ENCODE measurements around the gene ZNF618.

ZNF618 gene

GRCh38 chr9:113913426-113914195 lies 37.5 kb downstream of the ZNF618 start:
- no peak for DNase-seq

- DNase-seq = no peak
Observed at GRCh38 chr9:113914517-113914916, 38.4 kb downstream of the ZNF618 start.

- DNase-seq = no peak
Observed at GRCh38 chr9:113915817-113916434, 39.8 kb downstream of the ZNF618 start.

- DNase-seq = no peak
Observed at GRCh38 chr9:113916931-113917330, 40.8 kb downstream of the ZNF618 start.

- no peak for DNase-seq
Observed at GRCh38 chr9:113918697-113919350, 42.7 kb downstream of the ZNF618 start.

GRCh38 chr9:113919382-113919781 lies 43.3 kb downstream of the ZNF618 start:
- DNase-seq = no peak

- DNase-seq = no peak
Observed at GRCh38 chr9:113919871-113920270, 43.8 kb downstream of the ZNF618 start.

GRCh38 chr9:113920872-113921271 lies 44.8 kb downstream of the ZNF618 start:
- DNase-seq = no peak

- no peak for DNase-seq
Observed at GRCh38 chr9:113921396-113921925, 45.4 kb downstream of the ZNF618 start.

- DNase-seq = no peak
Observed at GRCh38 chr9:113922160-113922559, 46.1 kb downstream of the ZNF618 start.

- no peak for DNase-seq
Observed at GRCh38 chr9:113926211-113926610, 50.1 kb downstream of the ZNF618 start.

GRCh38 chr9:113927277-113927676 lies 51.2 kb downstream of the ZNF618 start:
- DNase-seq = no peak

- DNase-seq = no peak
Observed at GRCh38 chr9:113928269-113928668, 52.2 kb downstream of the ZNF618 start.

GRCh38 chr9:113929634-113930389 lies 53.7 kb downstream of the ZNF618 start:
- DNase-seq = no peak

GRCh38 chr9:113930390-113930783 lies 54.3 kb downstream of the ZNF618 start:
- no peak for DNase-seq

- DNase-seq = no peak
Observed at GRCh38 chr9:113931140-113931539, 55.0 kb downstream of the ZNF618 start.

- DNase-seq = no peak
Observed at GRCh38 chr9:113931777-113932176, 55.7 kb downstream of the ZNF618 start.

GRCh38 chr9:113932906-113933584 lies 56.9 kb downstream of the ZNF618 start:
- no peak for DNase-seq

GRCh38 chr9:113933671-113934070 lies 57.6 kb downstream of the ZNF618 start:
- DNase-seq = no peak

GRCh38 chr9:113934167-113934828 lies 58.2 kb downstream of the ZNF618 start:
- no peak for DNase-seq

GRCh38 chr9:113934829-113935676 lies 58.9 kb downstream of the ZNF618 start:
- DNase-seq = no peak
